Right lobe of liver (tissue), 6 donors: ENCODE results near the gene COL6A1. TPM values are rescaled to one million over a fixed set of nuclear protein-coding genes. Genes with fewer than 3 reads are reported as not detected.

Source experiments
- ATAC-seq, 4 donors: fragments of 200-7000 bp; cut with Tn5 transposase; one replicate each; pipeline ENCODE4 v1.9.1; 2020; ENCODE audit warnings: mild to moderate bottlenecking in 4 of 4, moderate library complexity in 4 of 4
- DNase-seq, 3 donors: peaks; one replicate each; pipeline ENCODE4 v3.0.0-alpha.2; 2020
- H3K27ac ChIP-seq, 3 donors: fragments of 200-600 bp; one replicate each; pipeline ENCODE4 v1.8.0; 2022
- H3K27me3 ChIP-seq, 2 donors: fragments of 200-600 bp; one replicate each; pipeline ENCODE4 v1.8.0; 2022
- H3K36me3 ChIP-seq, 4 donors: fragments of 200-600 bp; sonication (generic) in 1 of 4; one replicate each; pipeline versions ENCODE4 v1.5.1 to v1.8.0; 2017 to 2022; ENCODE audit warnings: control low read depth in 1 of 4
- H3K4me1 ChIP-seq, 4 donors: fragments of 200-600 bp; sonication (generic) in 1 of 4; one replicate each; pipeline versions ENCODE4 v1.5.1 to v1.8.0; 2017 to 2022; ENCODE audit warnings: control low read depth in 1 of 4
- H3K4me3 ChIP-seq, 3 donors: fragments of 200-600 bp; one replicate each; pipeline ENCODE4 v1.8.0; 2022
- H3K9me3 ChIP-seq, 4 donors: fragments of 200-600 bp; sonication (generic) in 1 of 4; one replicate each; pipeline versions ENCODE4 v1.5.1 to v1.8.0; 2017 to 2022; ENCODE audit warnings: control low read depth in 1 of 4
- POLR2A ChIP-seq: fragments of 450-650 bp; IDR thresholded peaks from one replicate; pipeline ENCODE4 v1.6.1; 2017; ENCODE audit warnings: antibody characterized with exemption, mild to moderate bottlenecking
- WGBS: methylation state at CpG from one replicate; pipeline ENCODE4 v1.1.6; 2018; ENCODE audit warnings: low coverage, low lambda C conversion rate; ENCODE audit not compliant: insufficient coverage; ENCODE audit errors: missing lambda C conversion rate; 5-methylcytosine and 5-hydroxymethylcytosine counted together
- intact Hi-C, 2 donors: fragments of 100-400 bp; cut with DNase I; formaldehyde crosslinking; loops; one replicate each; pipeline versions ENCODE4 v1.11.2 to v1.14.1; 2022
- total RNA-seq, 6 experiments: library from RNA; depleted of rRNA in 2 of 6; stranded (reverse); fragments of >200 nt in 2 of 6; fragmentation: NEBNext Ultra II Directional in 3 of 6; extraction: Animal tissue kit (Norgen Biotek cat#: 25700) in 3 of 6; gene quantifications; one replicate each; pipeline versions ENCODE4 v1.1.0 to v1.2.4, GENCODE V29; 2016 to 2023
- TF ChIP-seq, protein P1 (sequence below), 4 donors: fragments of 200-600 bp in 3 of 4; fragments of 450-650 bp in 1 of 4; IDR thresholded peaks; one replicate each; pipeline versions ENCODE4 v1.5.1 to v1.8.0; 2016 to 2022; ENCODE audit warnings: antibody characterized with exemption in 4 of 4, mild to moderate bottlenecking in 2 of 4
- donor health status: DM: no; HTN: yes; CAD: no.
- donor health status: DM: no; HTN: no; CAD: no.
- donor health status: DM: no; HTN: no; CAD: no.
- donor health status: DM: no; HTN: yes; CAD: no.
- donor health status: DM: no; HTN: yes; CAD: no.

The COL6A1 gene
- total RNA-seq, 6 experiments from 2014 or later, result 28.2 to 79.9 (median 51.1) TPM

DNA sequence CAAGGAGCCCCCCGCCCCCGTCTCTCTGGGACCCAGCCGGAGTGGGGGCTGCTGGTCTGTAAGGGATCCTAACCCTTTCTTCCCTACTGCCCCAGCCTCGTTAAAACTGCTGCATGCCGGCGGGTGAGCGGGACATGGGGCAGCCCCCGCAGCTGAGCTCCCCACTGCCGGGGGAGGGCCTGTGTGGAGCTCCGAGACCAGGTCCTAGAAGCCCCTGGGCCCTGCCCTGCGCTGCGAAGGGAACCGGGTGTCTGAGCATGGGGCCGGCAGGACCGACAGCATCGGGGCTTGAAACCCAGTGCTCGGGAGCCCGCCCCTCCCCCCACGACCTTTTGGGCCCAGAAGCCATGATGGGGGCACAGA, 9.2 kb upstream of the COL6A1 start:
- H3K9me3 ChIP-seq, result no peaks in the 10 kb centered on the region
- no peak overlapping the region for H3K4me3 ChIP-seq
- H3K27ac ChIP-seq, result peak overlapping the region; percentile 42 to 72 (median 60)
- peaks cover 0 to 10% of the 10 kb centered on the region in 2 donors for H3K27me3 ChIP-seq
- H3K36me3 ChIP-seq, result no peaks in the 10 kb centered on the region
- TF ChIP-seq, protein P1, sequence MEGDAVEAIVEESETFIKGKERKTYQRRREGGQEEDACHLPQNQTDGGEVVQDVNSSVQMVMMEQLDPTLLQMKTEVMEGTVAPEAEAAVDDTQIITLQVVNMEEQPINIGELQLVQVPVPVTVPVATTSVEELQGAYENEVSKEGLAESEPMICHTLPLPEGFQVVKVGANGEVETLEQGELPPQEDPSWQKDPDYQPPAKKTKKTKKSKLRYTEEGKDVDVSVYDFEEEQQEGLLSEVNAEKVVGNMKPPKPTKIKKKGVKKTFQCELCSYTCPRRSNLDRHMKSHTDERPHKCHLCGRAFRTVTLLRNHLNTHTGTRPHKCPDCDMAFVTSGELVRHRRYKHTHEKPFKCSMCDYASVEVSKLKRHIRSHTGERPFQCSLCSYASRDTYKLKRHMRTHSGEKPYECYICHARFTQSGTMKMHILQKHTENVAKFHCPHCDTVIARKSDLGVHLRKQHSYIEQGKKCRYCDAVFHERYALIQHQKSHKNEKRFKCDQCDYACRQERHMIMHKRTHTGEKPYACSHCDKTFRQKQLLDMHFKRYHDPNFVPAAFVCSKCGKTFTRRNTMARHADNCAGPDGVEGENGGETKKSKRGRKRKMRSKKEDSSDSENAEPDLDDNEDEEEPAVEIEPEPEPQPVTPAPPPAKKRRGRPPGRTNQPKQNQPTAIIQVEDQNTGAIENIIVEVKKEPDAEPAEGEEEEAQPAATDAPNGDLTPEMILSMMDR (IDR thresholded peaks at IDR 0.05), result no peak
- no peak for TF ChIP-seq POLR2A
- ATAC-seq, result no peak
- WGBS, result no CpG with 5 or more reads among the region's 19 CpGs
- intact Hi-C loops, result no loop called here
- H3K4me1 ChIP-seq, result peaks cover 0 to 25% (median 5%) of the 10 kb centered on the region in 4 donors
- peak in 1 of 3 donors; percentile 52 for DNase-seq

GRCh38 chr21:45972716-45973474, 8.7 kb upstream of the COL6A1 start:
- ATAC-seq (peak in 3 of 4 donors; percentile 2 to 5 (median 3)), DNase-seq (peak in 2 of 3 donors; percentile 33 to 58)
- 0% methylated on average over 1 of the region's 58 CpGs for WGBS
- Histone ChIP-seq H3K27me3 (peaks cover 0 to 10% of the 10 kb centered on the region in 2 donors), H3K4me3 (peak overlapping the region; percentile 40 to 51 (median 49)), H3K27ac (peak overlapping the region; percentile 42 to 72 (median 60)), H3K4me1 (peaks cover 0 to 25% (median 5%) of the 10 kb centered on the region in 4 donors), H3K9me3 (no peaks in the 10 kb centered on the region), H3K36me3 (no peaks in the 10 kb centered on the region)
- TF ChIP-seq POLR2A, result no peak
- TF ChIP-seq, protein P1 (IDR thresholded peaks at IDR 0.05), result no peak
- intact Hi-C loops, result no loop called here

DNA sequence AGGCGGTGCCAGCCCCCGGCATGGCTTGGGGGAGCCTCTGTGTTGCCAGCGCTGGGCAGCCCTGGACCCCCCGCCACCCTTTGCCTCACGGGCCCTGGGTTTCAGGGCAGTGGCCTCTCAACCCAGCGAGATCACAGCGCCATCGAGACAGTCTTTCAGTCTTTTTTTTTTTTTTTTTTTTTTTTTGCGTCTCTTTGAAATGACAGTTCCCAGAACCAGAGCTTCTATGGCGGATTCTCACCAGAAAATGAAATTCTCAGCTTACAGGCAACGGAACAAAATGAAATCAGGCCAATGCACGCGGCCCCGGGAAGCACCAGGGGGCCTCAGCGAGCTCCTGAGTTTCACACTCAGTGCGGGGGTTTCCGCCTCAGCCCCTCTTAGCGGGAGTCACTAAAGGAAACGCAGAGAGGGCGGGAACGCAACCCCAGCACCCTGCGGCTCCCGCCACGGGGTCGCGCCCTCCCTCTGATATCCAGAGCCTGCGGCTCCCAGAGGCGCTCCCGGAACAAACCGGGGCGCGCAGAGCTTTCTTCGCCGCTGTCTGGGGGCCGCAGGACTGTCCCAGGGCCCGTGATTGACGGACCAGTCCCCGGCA, 8.0 kb upstream of the COL6A1 start:
- Histone ChIP-seq H3K36me3 (no peaks in the 10 kb centered on the region), H3K4me1 (peaks cover 0 to 25% (median 5%) of the 10 kb centered on the region in 4 donors), H3K4me3 (peak overlapping the region; percentile 40 to 51 (median 49)), H3K9me3 (no peaks in the 10 kb centered on the region), H3K27me3 (peaks cover 0 to 10% of the 10 kb centered on the region in 2 donors), H3K27ac (peak overlapping the region; percentile 42 to 72 (median 60))
- ATAC-seq (peak; percentile 65 to 68 (median 67)), DNase-seq (peak in 1 of 3 donors; percentile 79)
- intact Hi-C loops, result no loop called here
- TF ChIP-seq, protein P1 (IDR thresholded peaks at IDR 0.05), result peak; percentile 44 to 66 (median 61)
- no peak for TF ChIP-seq POLR2A
- WGBS, result under 1% methylated on average over 24 of the region's 38 CpGs

GRCh38 chr21:45974073-45975019, 7.2 kb upstream of the COL6A1 start:
- peaks cover 0 to 10% of the 10 kb centered on the region in 2 donors for H3K27me3 ChIP-seq
- TF ChIP-seq, protein P1 (IDR thresholded peaks at IDR 0.05), result no peak
- no peak for TF ChIP-seq POLR2A
- intact Hi-C loops, result no loop called here
- peak overlapping the region; percentile 40 to 51 (median 49) for H3K4me3 ChIP-seq
- 4% methylated on average over 13 of the region's 59 CpGs for WGBS
- peak overlapping the region; percentile 42 to 72 (median 60) for H3K27ac ChIP-seq
- peak; percentile 41 to 53 (median 50) for ATAC-seq
- no peaks in the 10 kb centered on the region for H3K36me3 ChIP-seq
- H3K9me3 ChIP-seq, result no peaks in the 10 kb centered on the region
- peaks cover 0 to 25% (median 5%) of the 10 kb centered on the region in 4 donors for H3K4me1 ChIP-seq
- DNase-seq, result peak in 2 of 3 donors; percentile 55 to 64
